GM12878 (cell line): ENCODE measurements around the gene SEL1L2. TPM values are rescaled to one million over a fixed set of nuclear protein-coding genes. Genes with fewer than 3 reads are reported as not detected.

Experiments used
- ATAC-seq: fragments of 200-7000 bp; cut with Tn5 transposase; 3 replicates; pipeline ENCODE4 v1.9.1; 2020; ENCODE audit warnings: mild to moderate bottlenecking, moderate library complexity
- BruUV-seq: library from RNA; stranded (reverse); fragments of 400-500 nt; replicated peaks from 2 replicates; lab custom pipeline; 2021; lab: Mats Ljungman, UMichigan
- CTCF ChIA-PET: fragments of 300-600 bp; sonication (Branson Sonifier 250); formaldehyde crosslinking; extraction: SDS; loops from one replicate; lab custom pipeline; 2021; ENCODE audit warnings: inconsistent platforms; lab: Yijun Ruan, JAX
- POLR2A ChIA-PET: fragments of 350-600 bp; formaldehyde crosslinking; extraction: SDS; loops from one replicate; lab custom pipeline; 2021; ENCODE audit warnings: inconsistent platforms; lab: Charles Lee
- RAD21 ChIA-PET: fragments of 300-600 bp; sonication (Branson Sonifier 250); formaldehyde crosslinking; loops from one replicate; lab custom pipeline; 2023; ENCODE audit warnings: antibody characterized with exemption; ENCODE audit not compliant: unreplicated experiment; lab: Charles Lee
- SMC1A ChIA-PET: fragments of 300-600 bp; sonication (Branson Sonifier 250); formaldehyde crosslinking; loops from one replicate; lab custom pipeline; 2023; ENCODE audit not compliant: unreplicated experiment, uncharacterized antibody; lab: Charles Lee
- DNase-seq: peaks from one replicate; pipeline ENCODE4 v3.0.0-alpha.2; 2011; ENCODE audit warnings: low read depth, low spot score
- FAIRE-seq: peaks from 3 replicates; lab custom pipeline; 2011; peaks lifted over from hg19 to GRCh38; lab: Jason Lieb, UNC
- H2AFZ ChIP-seq: 2 replicates; pipeline ENCODE4 v1.6.0; 2011; ENCODE audit warnings: low read depth, low read length, control low read depth; ENCODE audit not compliant: control insufficient read depth
- H3K27ac ChIP-seq: 2 replicates; pipeline ENCODE4 v1.5.1; 2011; ENCODE audit warnings: control low read depth; ENCODE audit not compliant: control insufficient read depth, insufficient read depth
- H3K27me3 ChIP-seq, 2 experiments: replicated peaks in 1 of 2; 2 replicates each; pipeline versions ENCODE4 v1.6.0 to v1.6.1; 2011; ENCODE audit warnings: low read length in 1 of 2; ENCODE audit not compliant: control insufficient read depth in 2 of 2, insufficient read depth in 2 of 2
- H3K36me3 ChIP-seq, 2 experiments: 2 replicates each; pipeline ENCODE4 v1.5.1; 2011; ENCODE audit warnings: low read length in 1 of 2; ENCODE audit not compliant: control insufficient read depth in 2 of 2, insufficient read depth in 2 of 2
- H3K4me1 ChIP-seq: 2 replicates; pipeline ENCODE4 v1.6.1; 2011; ENCODE audit warnings: mild to moderate bottlenecking, low read length, moderate library complexity, mixed read lengths; ENCODE audit not compliant: control insufficient read depth, insufficient read depth
- H3K4me2 ChIP-seq: 2 replicates; pipeline ENCODE4 v1.6.0; 2011; ENCODE audit warnings: control low read depth; ENCODE audit not compliant: control insufficient read depth, insufficient read depth
- H3K4me3 ChIP-seq: fragments of 200-600 bp; sonication (generic); 2 replicates; pipeline ENCODE4 v1.5.1; 2016
- H3K79me2 ChIP-seq: 2 replicates; pipeline ENCODE4 v1.6.0; 2011; ENCODE audit warnings: low read length; ENCODE audit not compliant: control insufficient read depth, insufficient read depth
- H3K9ac ChIP-seq: 2 replicates; pipeline ENCODE4 v1.8.0; 2011; ENCODE audit warnings: low read length, control low read depth, mixed read lengths; ENCODE audit not compliant: control insufficient read depth, insufficient read depth
- H3K9me3 ChIP-seq: replicated peaks from 3 replicates; pipeline ENCODE4 v1.5.1; 2011; ENCODE audit warnings: mild to moderate bottlenecking, low read length; ENCODE audit not compliant: control insufficient read depth, insufficient read depth
- H4K20me1 ChIP-seq: 2 replicates; pipeline ENCODE4 v1.6.0; 2011; ENCODE audit not compliant: control insufficient read depth, insufficient read depth
- ATF2 ChIP-seq: IDR thresholded peaks from 2 replicates; pipeline ENCODE4 v1.6.1; 2012; ENCODE audit warnings: low read length, inconsistent platforms
- BACH1 ChIP-seq: fragments of 450-650 bp; IDR thresholded peaks from 2 replicates; pipeline ENCODE4 v1.6.1; 2017; ENCODE audit warnings: mild to moderate bottlenecking, borderline replicate concordance
- IKZF1 ChIP-seq: fragments of 450-650 bp; conservative IDR thresholded peaks from 2 replicates; pipeline ENCODE4 v1.6.1; 2017; ENCODE audit warnings: antibody characterized with exemption, mild to moderate bottlenecking
- LARP7 ChIP-seq: fragments of 450-650 bp; IDR thresholded peaks from 2 replicates; pipeline ENCODE4 v1.6.1; 2017; ENCODE audit warnings: mild to moderate bottlenecking
- NFYA ChIP-seq: IDR thresholded peaks from 2 replicates; pipeline ENCODE4 v1.6.1; 2011; ENCODE audit warnings: low read depth, mild to moderate bottlenecking, low read length, improper control_type of control experiment, borderline replicate concordance
- PKNOX1 ChIP-seq: fragments of 450-650 bp; IDR thresholded peaks from 2 replicates; pipeline ENCODE4 v1.6.1; 2016; ENCODE audit warnings: mild to moderate bottlenecking
- RELB ChIP-seq: fragments of 450-650 bp; IDR thresholded peaks from 2 replicates; pipeline ENCODE4 v1.6.1; 2017; ENCODE audit warnings: low read depth, mild to moderate bottlenecking, moderate library complexity
- SUPT20H ChIP-seq: IDR thresholded peaks from 2 replicates; pipeline ENCODE4 v1.6.1; 2011; ENCODE audit warnings: low read depth, mild to moderate bottlenecking, low read length, moderate library complexity, borderline replicate concordance; ENCODE audit not compliant: control insufficient read depth
- ZBTB11 ChIP-seq: fragments of 450-650 bp; formaldehyde crosslinking; IDR thresholded peaks from 2 replicates; pipeline ENCODE4 v1.5.0; 2022; ENCODE audit warnings: mild to moderate bottlenecking, missing genetic modification characterization
- ZNF622 ChIP-seq: fragments of 450-650 bp; IDR thresholded peaks from 2 replicates; pipeline ENCODE4 v1.6.1; 2017; ENCODE audit warnings: mild to moderate bottlenecking, inconsistent platforms
- WGBS: methylation state at CpG from one replicate; pipeline ENCODE4 v1.1.6; 2016; ENCODE audit warnings: low lambda C conversion rate; ENCODE audit not compliant: insufficient replicate concordance, insufficient coverage; ENCODE audit errors: missing lambda C conversion rate; 5-methylcytosine and 5-hydroxymethylcytosine counted together
- in situ Hi-C: fragments of 300-500 bp; cut with MboI; formaldehyde crosslinking; loops from 9 replicates; pipeline ENCODE4 v1.14.3; 2018; ENCODE audit warnings: mixed read lengths
- intact Hi-C: fragments of 100-400 bp; cut with micrococcal nuclease; formaldehyde crosslinking; loops from one replicate; pipeline ENCODE4 v1.14.2; 2022; ENCODE audit not compliant: unreplicated experiment
- polyA plus RNA-seq, 11 experiments: library from polyadenylated mRNA; depleted of rRNA in 4 of 11; unstranded in 6 of 11; stranded (reverse) in 5 of 11; fragments of >200 nt; fragmentation: Nextera tagmentation in 4 of 11; fragmentation: Illumina TruSeq in 1 of 11; extraction: Ambion mirVana in 4 of 11; extraction: Trizol in 1 of 11; gene quantifications; 1 replicate in 1 of 11; 2 replicates in 10 of 11; pipeline versions ENCODE4 v1.2.1 to v1.2.3, GENCODE V29; 2011 to 2016; ENCODE audit warnings: inconsistent platforms in 2 of 11, missing spikeins in 2 of 11, low read depth in 1 of 11
- total RNA-seq, 4 experiments: library from RNA; depleted of rRNA in 3 of 4; stranded (reverse); fragments of >200 nt in 3 of 4; fragmentation: Illumina TruSeq in 1 of 4; extraction: Trizol in 1 of 4; gene quantifications; 2 replicates each; pipeline versions ENCODE4 v1.2.1 to v1.2.3, GENCODE V29; 2013 to 2021

Gene SEL1L2
- total and polyA plus RNA-seq, 10 of the 15 experiments (the other 5 are each of a cell fraction or from before 2014, with no cell fraction given) = not detected

GRCh38 chr20:13814672-13815071 is 175.7 kb downstream of the SEL1L2 start:
- in situ Hi-C loops = no loop called here
- 91% methylated on average over 4 of the region's 4 CpGs for WGBS
- CTCF ChIA-PET = interaction anchor here (0.6 kb wide), 1 partner anchor 227 kb away, joined by 3 read pairs; no protein-coding TSS in a partner anchor

More at GRCh38 chr20:13814672-13815071, 175.7 kb downstream of the SEL1L2 start:
- Histone ChIP-seq H3K79me2 (no peaks in the 10 kb centered on the region), H3K27me3 (no peaks in the 10 kb centered on the region), H3K9me3 (no peaks in the 10 kb centered on the region), H3K4me3 (no peak overlapping the region), H4K20me1 (no peaks in the 10 kb centered on the region), H3K4me2 (no peak overlapping the region), H3K27ac (no peak overlapping the region), H3K36me3 (peaks cover 7 to 20% of the 10 kb centered on the region in 2 experiments), H3K4me1 (no peaks in the 10 kb centered on the region; the same call in 1 of the 2 replicates)
- RAD21 ChIA-PET = no interaction called here
- FAIRE-seq (no peak), DNase-seq (no peak)
- POLR2A ChIA-PET = no interaction called here
- no TSS peak for BruUV-seq
- no peak for TF ChIP-seq BACH1
- no peak for TF ChIP-seq ZBTB11
- no peak for TF ChIP-seq SUPT20H
- no peak for TF ChIP-seq PKNOX1
- TF ChIP-seq ATF2 = no peak
- TF ChIP-seq RELB = no peak
- no peak for TF ChIP-seq NFYA
- no peak for TF ChIP-seq IKZF1
- no peak for TF ChIP-seq ZNF622
- TF ChIP-seq LARP7 = no peak
- TF ChIP-seq, all 136 proteins: peak for 0
- intact Hi-C loops = no loop called here
- no peak overlapping the region for H3K9ac ChIP-seq
- no peak for ATAC-seq
- SMC1A ChIA-PET = no interaction called here
- H2AFZ ChIP-seq = no peak overlapping the region
